Measurements from ENCODE around the gene R3HDM2.

The R3HDM2 gene

GRCh38 chr12:57467212-57467874 lies 36.5 kb upstream of the R3HDM2 start:
- no peak for DNase-seq (ENCODE audit: low read depth)

DNA sequence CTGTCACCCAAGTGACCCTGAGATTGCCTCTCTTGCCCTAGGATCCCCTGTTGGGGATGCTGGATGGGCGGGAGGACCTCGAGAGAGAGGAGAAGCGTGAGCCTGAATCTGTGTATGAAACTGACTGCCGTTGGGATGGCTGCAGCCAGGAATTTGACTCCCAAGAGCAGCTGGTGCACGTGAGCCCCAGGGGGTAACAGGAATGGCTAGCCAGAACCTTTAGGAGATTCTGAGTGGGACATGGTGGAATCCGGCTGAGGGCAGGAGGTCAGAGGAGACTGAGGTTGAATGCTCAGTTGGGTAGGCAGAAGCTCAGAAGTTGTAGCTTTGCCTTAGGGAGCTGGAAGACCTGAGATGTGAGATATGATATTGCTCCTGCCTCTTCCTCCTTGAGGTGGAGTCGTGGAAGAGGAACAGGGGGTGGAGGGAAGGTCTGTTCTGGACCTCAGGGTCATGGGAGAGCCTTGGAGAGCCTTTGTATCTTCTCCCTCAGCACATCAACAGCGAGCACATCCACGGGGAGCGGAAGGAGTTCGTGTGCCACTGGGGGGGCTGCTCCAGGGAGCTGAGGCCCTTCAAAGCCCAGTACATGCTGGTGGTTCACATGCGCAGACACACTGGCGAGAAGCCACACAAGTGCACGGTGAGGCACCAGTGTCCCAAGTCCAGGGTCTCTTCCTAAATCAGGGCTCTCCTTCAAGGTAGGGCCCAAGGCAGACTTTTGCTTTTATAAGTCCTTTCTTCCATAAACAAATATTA lies 35.1 kb upstream of the R3HDM2 start:
- DNase-seq (ENCODE audit: low read depth): no peak

DNA sequence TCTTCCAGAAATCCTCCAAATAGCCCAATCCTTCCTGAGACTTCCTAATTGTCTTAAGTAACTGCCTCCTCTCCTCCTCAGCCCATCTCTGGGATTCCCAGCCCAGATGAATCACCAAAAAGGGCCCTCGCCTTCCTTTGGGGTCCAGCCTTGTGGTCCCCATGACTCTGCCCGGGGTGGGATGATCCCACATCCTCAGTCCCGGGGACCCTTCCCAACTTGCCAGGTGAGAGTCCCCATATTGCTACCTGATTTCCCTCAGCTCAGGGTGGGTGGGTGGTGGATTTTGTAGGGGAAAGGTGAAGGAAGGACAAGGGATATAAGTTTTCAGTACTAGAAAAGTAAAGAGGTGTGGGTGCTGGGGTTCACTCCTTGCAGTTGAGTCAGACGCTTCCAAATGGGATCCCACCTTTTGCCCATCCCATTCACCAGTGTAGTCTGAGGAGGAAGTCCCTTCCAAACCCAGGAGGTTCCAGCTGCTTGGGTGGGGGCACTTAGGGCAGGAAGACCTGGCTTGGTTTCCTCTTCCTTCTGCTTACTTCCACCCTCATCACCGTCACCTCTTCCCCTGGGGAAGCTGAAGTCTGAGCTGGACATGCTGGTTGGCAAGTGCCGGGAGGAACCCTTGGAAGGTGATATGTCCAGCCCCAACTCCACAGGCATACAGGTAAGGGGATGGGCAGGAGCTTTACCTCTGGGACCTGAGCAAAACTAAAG lies 34.3 kb upstream of the R3HDM2 start:
- DNase-seq (ENCODE audit: low read depth): no peak

GRCh38 chr12:57464569-57464968 lies 33.7 kb upstream of the R3HDM2 start:
- DNase-seq (ENCODE audit: low read depth): no peak

- DNase-seq (ENCODE audit: low read depth): no peak
These were observed 32.0 kb upstream of the R3HDM2 start for GRCh38 chr12:57462912-57463253.

- DNase-seq (ENCODE audit: low read depth): peak; percentile 89
These were observed 31.5 kb upstream of the R3HDM2 start for GRCh38 chr12:57462251-57462911.

- DNase-seq (ENCODE audit: low read depth): no peak
These were observed 31.0 kb upstream of the R3HDM2 start for GRCh38 chr12:57461917-57462250.

GRCh38 chr12:57461276-57461916 lies 30.6 kb upstream of the R3HDM2 start:
- peak; percentile 75 for DNase-seq (ENCODE audit: low read depth)

- DNase-seq (ENCODE audit: low read depth): no peak
These were observed 30.0 kb upstream of the R3HDM2 start for GRCh38 chr12:57460841-57461275.

DNA sequence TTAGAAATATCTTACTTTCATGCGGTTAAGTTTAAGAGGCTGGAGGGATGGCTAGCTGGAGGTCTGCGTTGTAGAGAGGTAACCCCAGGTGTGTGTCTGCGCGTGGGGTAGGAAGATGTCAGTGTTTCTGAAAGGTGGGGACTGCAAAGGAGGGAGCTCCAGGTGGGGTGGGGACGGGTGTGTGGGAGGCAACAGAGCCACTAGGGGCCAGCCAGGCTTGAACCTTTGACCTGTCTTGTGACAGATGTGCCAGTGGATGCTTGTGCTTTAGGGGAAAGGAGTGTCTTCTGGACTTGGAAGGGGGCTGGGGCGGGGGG lies 29.6 kb upstream of the R3HDM2 start:
- no peak for DNase-seq (ENCODE audit: low read depth)

- DNase-seq (ENCODE audit: low read depth): no peak
These were observed 29.1 kb upstream of the R3HDM2 start, which contains the start of gene GLI1 for GRCh38 chr12:57459750-57460467. Gene GLI1, plus strand, starts transcription at chr12:57459785. Its CDS starts 3,907 bp downstream, at chr12:57463692.

GRCh38 chr12:57459055-57459749 lies 28.4 kb upstream of the R3HDM2 start:
- DNase-seq (ENCODE audit: low read depth): peak; percentile 96

DNA sequence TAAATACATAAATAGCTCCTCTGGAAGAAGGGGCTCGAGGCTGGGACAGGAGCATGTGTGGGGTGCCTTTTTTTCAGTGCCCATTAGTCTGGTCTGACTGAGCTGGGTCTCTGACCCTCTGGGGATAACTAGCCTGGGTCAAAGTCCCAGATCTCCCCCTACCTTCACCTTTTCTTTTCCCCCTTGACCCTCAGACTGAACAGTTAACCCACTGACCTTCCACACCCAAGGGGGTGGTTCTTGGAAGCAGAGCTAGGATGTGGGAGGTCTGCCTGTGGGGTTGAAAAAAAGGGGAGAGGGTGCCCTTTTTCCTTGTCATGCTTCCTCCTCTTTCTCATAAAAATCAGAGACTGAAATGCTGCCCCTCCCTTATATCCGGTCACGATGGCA lies 27.8 kb upstream of the R3HDM2 start:
- DNase-seq (ENCODE audit: low read depth): no peak

DNA sequence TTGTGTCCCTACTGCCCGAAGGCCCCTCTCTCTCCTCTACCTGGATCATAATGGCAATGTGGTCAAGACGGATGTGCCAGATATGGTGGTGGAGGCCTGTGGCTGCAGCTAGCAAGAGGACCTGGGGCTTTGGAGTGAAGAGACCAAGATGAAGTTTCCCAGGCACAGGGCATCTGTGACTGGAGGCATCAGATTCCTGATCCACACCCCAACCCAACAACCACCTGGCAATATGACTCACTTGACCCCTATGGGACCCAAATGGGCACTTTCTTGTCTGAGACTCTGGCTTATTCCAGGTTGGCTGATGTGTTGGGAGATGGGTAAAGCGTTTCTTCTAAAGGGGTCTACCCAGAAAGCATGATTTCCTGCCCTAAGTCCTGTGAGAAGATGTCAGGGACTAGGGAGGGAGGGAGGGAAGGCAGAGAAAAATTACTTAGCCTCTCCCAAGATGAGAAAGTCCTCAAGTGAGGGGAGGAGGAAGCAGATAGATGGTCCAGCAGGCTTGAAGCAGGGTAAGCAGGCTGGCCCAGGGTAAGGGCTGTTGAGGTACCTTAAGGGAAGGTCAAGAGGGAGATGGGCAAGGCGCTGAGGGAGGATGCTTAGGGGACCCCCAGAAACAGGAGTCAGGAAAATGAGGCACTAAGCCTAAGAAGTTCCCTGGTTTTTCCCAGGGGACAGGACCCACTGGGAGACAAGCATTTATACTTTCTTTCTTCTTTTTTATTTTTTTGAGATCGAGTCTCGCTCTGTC lies 26.1 kb upstream of the R3HDM2 start:
- DNase-seq (ENCODE audit: low read depth): no peak

DNA sequence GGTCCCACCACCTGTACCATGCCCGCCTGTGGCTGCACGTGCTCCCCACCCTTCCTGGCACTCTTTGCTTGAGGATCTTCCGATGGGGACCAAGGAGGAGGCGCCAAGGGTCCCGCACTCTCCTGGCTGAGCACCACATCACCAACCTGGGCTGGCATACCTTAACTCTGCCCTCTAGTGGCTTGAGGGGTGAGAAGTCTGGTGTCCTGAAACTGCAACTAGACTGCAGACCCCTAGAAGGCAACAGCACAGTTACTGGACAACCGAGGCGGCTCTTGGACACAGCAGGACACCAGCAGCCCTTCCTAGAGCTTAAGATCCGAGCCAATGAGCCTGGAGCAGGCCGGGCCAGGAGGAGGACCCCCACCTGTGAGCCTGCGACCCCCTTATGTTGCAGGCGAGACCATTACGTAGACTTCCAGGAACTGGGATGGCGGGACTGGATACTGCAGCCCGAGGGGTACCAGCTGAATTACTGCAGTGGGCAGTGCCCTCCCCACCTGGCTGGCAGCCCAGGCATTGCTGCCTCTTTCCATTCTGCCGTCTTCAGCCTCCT lies 25.4 kb upstream of the R3HDM2 start:
- peak; percentile 62 for DNase-seq (ENCODE audit: low read depth)

- DNase-seq (ENCODE audit: low read depth): no peak
These were observed 24.7 kb upstream of the R3HDM2 start for GRCh38 chr12:57455374-57456144.

DNA sequence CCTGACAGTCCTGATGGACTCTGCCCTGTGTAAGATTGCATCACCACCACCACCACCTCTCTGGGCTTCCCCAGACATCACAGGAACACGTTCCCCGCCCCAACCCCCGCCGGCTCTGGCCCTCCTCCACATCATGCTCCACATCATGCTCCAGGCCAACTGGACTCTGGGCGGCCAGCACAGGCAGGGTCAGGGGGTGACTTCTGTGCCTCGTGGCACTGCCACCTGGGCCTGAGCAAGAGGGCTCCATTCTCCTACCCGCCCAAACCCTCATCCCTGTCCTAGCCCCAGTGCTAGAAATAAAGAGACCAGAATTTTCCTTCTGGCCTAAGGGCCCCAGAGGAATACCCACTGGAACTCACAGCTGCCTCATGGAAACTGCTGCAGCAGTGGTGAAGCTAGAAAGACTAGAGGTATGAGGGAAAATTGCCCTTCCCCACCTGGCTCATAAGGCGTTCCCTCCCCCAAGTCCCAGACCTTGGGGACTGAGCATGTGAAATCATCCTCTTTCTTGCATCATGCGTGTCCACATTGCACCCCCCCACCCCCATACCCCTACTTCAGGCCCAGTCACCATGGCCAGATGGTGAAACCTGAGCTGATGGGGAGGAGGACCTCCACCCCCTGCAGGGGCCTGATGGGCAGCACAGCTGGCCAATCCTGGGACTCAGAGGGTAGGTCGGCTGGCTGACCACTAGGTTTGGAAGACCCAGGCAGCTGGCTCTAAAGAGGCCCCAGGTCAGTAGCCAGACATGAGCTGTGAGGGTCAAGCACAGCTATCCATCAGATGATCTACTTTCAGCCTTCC lies 23.9 kb upstream of the R3HDM2 start, which contains the start of gene INHBE:
INHBE (plus strand) TSS at position 742 of the 808 bp plus-strand sequence. CDS start 230 bp downstream, outside the sequence.
- peak; percentile 88 for DNase-seq (ENCODE audit: low read depth)

GRCh38 chr12:57454213-57454565 lies 23.3 kb upstream of the R3HDM2 start:
- no peak for DNase-seq (ENCODE audit: low read depth)

All from EH (cell line).